Measurements from ENCODE around the gene SCRN2.

Gene SCRN2

GRCh38 chr17:47819475-47819874, 21.6 kb downstream of the SCRN2 start:
- DNase-seq = no peak

- DNase-seq = no peak
These were observed 22.9 kb downstream of the SCRN2 start for GRCh38 chr17:47818002-47818695.

GRCh38 chr17:47816947-47817346, 24.1 kb downstream of the SCRN2 start:
- no peak for DNase-seq

- DNase-seq = no peak
These were observed 24.9 kb downstream of the SCRN2 start for GRCh38 chr17:47816111-47816735.

GRCh38 chr17:47815106-47815918, 25.8 kb downstream of the SCRN2 start:
- no peak for DNase-seq

GRCh38 chr17:47813512-47814031, 27.5 kb downstream of the SCRN2 start:
- no peak for DNase-seq

- DNase-seq = no peak
These were observed 28.0 kb downstream of the SCRN2 start for GRCh38 chr17:47813077-47813476.

- no peak for DNase-seq
These were observed 28.7 kb downstream of the SCRN2 start for GRCh38 chr17:47812146-47812920.

GRCh38 chr17:47811709-47812108, 29.4 kb downstream of the SCRN2 start:
- no peak for DNase-seq

GRCh38 chr17:47810901-47811635, 30.0 kb downstream of the SCRN2 start:
- no peak for DNase-seq

GRCh38 chr17:47810200-47810821, 30.8 kb downstream of the SCRN2 start:
- no peak for DNase-seq

- no peak for DNase-seq
These were observed 32.1 kb downstream of the SCRN2 start for GRCh38 chr17:47808830-47809480.

- DNase-seq = no peak
These were observed 32.8 kb downstream of the SCRN2 start for GRCh38 chr17:47808036-47808829.

GRCh38 chr17:47807421-47807820, 33.7 kb downstream of the SCRN2 start:
- DNase-seq = no peak

- no peak for DNase-seq
These were observed 34.2 kb downstream of the SCRN2 start for GRCh38 chr17:47806913-47807255.

- no peak for DNase-seq
These were observed 34.8 kb downstream of the SCRN2 start for GRCh38 chr17:47806026-47806912.

GRCh38 chr17:47804461-47804860, 36.6 kb downstream of the SCRN2 start:
- no peak for DNase-seq

GRCh38 chr17:47803751-47804150, 37.3 kb downstream of the SCRN2 start:
- no peak for DNase-seq

GRCh38 chr17:47803201-47803600, 37.9 kb downstream of the SCRN2 start:
- DNase-seq = no peak
